NCI-H446 treated with DMSO at 0.1 percent for 48 hours (cell line): Measurements from ENCODE around the gene NFIA.

Experiments
- DNase-seq: peaks from one replicate; lab custom pipeline; 2025; lab: John Stamatoyannopoulos, UW

NFIA gene

GRCh38 chr1:61297887-61298286 lies 215.5 kb downstream of the NFIA start:
- no peak for DNase-seq

- DNase-seq: no peak
Observed at GRCh38 chr1:61299463-61299862, 217.1 kb downstream of the NFIA start.

- no peak for DNase-seq
Observed at GRCh38 chr1:61300899-61301298, 218.5 kb downstream of the NFIA start.

GRCh38 chr1:61301824-61302657 lies 219.7 kb downstream of the NFIA start:
- DNase-seq: no peak

GRCh38 chr1:61307422-61308142 lies 225.2 kb downstream of the NFIA start:
- no peak for DNase-seq

- DNase-seq: no peak
Observed at GRCh38 chr1:61310057-61310456, 227.7 kb downstream of the NFIA start.

- DNase-seq: no peak
Observed at GRCh38 chr1:61310538-61310937, 228.2 kb downstream of the NFIA start.

- no peak for DNase-seq
Observed at GRCh38 chr1:61313906-61314422, 231.6 kb downstream of the NFIA start.

GRCh38 chr1:61315011-61315410 lies 232.7 kb downstream of the NFIA start:
- DNase-seq: no peak

- no peak for DNase-seq
Observed at GRCh38 chr1:61316493-61316892, 234.1 kb downstream of the NFIA start.

- no peak for DNase-seq
Observed at GRCh38 chr1:61318319-61319125, 236.2 kb downstream of the NFIA start.

GRCh38 chr1:61320575-61320974 lies 238.2 kb downstream of the NFIA start:
- DNase-seq: no peak

GRCh38 chr1:61322008-61322744 lies 239.8 kb downstream of the NFIA start:
- DNase-seq: no peak

- no peak for DNase-seq
Observed at GRCh38 chr1:61322769-61323168, 240.4 kb downstream of the NFIA start.

GRCh38 chr1:61323681-61324328 lies 241.4 kb downstream of the NFIA start:
- DNase-seq: no peak

- DNase-seq: no peak
Observed at GRCh38 chr1:61326713-61327112, 244.4 kb downstream of the NFIA start.

- DNase-seq: no peak
Observed at GRCh38 chr1:61327436-61327835, 245.1 kb downstream of the NFIA start.

GRCh38 chr1:61329556-61329955 lies 247.2 kb downstream of the NFIA start:
- DNase-seq: no peak

GRCh38 chr1:61330018-61330417 lies 247.7 kb downstream of the NFIA start:
- no peak for DNase-seq

GRCh38 chr1:61330571-61330970 lies 248.2 kb downstream of the NFIA start:
- no peak for DNase-seq

- no peak for DNase-seq
Observed at GRCh38 chr1:61332196-61332753, 249.9 kb downstream of the NFIA start.
